Activated CD8-positive, alpha-beta memory T cell treated with anti-CD3 and anti-CD28 coated beads for 4 hours (primary cell): ENCODE measurements around the gene MAST3.
"Not testable (repeated sequence)": the region's sequence is repeated elsewhere in the genome, so short reads cannot be mapped to it uniquely, and the experiment has no call there.

ENCODE experiments used
- DNase-seq, 2 donors: peaks; one replicate each; pipeline ENCODE4 v3.0.0-alpha.2; 2020; ENCODE audit warnings: low read depth in 2 of 2

MAST3 gene

DNA sequence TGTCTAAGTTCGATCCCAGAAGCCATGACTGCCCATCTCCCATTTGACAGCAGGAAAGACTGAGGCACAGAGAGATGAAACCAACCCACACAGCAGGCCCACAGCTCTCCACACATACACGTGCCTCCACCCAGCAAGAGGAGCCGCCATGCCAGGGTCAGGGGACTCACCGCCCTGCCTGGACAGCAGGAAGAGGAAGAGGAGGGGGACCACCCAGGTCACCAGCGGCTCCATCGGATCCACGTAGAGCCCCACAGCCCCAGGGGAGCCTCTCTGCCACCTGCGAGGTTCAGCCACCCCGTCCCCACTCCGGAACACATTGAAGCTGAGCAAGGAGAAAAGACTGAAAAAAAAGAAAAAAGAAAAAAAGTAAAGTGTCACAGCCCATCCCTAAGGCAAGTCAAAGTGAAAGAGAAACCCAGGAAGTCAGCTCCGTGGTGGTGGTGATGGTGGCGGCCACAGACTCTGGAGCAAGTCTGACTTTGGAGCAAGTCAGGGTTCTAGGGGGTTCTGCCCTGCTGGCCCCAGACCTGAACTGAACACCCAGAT, 10.9 kb upstream of the MAST3 start, which contains the start of gene IL12RB1:
Gene IL12RB1, minus strand, starts transcription at position 345 of the 549 bp plus-strand sequence. Its CDS starts 111 bp downstream, at position 234.
- DNase-seq, result peak in 1 of 2 donors; percentile 41

DNA sequence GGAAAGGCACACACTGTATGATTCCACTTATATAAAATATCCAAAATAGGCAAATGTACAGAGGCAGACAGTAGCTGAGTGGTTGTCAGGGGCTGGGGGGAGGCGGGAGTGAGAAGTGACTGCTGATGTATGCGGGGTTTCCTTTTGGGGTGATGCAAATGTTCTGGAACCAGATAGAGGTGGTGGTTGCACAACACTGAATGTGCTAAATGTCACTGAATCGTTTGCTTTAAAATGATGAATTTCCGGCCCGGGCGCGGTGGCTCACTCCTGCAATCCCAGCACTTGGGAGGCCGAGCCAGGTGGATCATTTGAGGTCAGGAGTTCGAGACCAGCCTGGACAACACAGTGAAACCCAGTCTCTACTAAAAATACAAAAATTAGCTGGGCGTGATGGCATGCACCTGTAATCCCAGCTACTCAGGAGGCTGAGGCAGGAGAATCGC, 8.5 kb upstream of the MAST3 start:
- peak; percentile 42 to 49 for DNase-seq

DNA sequence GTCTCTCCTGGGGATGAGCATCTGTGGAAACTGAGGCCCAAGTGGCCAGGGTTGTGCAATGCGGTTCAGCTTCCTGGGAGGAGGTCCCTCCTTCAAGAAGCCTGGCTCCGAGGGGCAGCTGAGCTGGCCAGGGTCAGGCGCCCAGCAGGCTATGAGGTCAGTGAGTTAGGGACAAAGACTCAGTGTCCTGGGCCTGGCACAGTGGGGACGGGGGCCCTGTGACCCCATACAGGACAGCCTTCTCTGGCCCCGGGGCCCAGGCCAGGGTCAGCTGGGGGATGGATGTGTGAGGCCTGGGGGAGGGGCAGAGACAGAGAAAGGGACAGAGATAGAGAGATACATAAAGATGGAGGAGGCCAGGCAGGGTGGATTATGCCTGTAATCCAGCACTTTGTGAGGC, 7.9 kb upstream of the MAST3 start:
- no peak for DNase-seq

DNA sequence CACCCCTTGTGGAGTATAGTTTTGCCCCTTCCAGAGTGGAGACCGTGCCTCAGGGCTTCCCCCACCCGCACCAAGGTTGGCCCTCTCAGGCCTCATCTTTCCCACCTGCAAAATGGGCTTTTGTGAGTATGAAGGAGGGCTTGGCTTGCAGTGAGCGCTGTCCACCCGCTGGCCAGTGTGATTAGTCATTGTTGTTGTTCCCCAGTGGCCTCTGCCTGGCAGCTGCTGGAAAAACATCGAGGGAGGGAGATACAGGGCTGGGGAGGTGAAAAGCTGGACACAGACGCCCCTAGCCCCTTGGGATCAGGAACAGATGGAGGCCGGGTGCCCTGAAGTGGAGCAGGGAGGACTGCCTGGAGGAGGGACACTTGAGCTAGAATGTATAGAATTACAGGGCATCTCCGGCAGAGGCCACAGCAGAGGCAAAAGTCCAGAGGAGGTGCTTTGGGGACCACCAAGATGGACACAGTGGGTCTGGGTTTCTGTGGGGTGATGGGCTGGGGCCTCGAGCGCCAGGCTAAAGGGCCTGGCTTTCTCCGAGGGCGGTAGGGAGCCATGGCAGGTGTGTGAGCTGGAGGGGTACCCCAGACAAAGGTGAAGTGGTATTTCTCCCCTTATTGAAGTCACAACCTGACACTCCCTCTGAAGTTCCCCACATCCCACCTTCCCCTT, 6.9 kb upstream of the MAST3 start:
- no peak for DNase-seq

DNA sequence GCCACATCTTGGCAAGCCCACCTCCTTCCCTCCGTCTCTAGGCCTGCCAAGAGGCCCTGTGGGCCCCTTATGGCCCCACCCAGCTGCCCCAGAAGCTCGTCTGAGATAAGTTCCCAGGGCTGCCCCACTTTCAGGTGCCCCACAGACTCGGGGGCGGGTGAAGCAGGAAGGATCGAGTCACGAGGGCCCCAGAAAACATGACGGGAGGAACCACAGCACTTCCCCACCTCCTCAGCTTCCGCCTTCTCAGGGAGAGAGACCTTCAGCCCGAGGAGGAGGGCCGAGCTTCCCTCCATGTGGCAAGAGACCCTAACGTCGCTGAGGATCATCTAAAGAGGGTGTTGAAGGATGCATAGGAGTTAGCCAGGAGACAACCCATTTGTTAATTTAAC, 6.4 kb upstream of the MAST3 start:
- peak; percentile 71 to 85 for DNase-seq

DNA sequence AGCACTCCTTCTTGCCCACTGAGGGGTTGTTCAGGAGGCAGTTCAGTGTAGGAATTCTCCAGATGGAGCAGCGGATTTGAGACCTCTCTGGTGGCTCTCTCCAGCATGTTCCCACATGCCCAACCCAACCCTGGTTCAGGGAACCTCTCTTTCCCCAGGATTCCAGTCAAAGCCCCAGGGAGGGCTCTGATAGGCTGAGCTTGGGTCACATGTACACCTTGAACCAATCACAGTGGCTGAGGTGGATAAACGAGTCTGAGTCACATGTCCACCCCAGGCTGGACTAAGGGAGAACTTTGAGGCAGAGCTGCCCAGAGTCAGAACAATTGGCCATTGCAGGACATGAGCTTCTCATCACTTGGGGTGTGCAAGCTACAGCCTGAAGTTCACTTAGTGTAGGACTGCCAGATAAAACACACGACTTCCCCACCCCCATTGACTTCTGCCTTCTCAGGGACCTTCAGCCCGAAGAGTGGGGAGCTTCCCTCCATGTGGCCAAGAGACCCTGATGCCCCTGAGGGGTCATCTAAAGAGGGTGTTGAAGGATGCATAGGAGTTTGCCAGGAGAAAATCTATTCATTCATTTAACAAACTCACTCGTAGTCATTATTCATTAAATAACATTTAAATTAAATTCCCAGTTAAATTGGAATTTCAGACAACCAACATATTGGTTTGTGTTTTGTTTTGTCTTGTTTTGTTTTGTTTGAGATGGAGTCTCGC, 4.0 kb upstream of the MAST3 start:
- DNase-seq, result no peak

DNA sequence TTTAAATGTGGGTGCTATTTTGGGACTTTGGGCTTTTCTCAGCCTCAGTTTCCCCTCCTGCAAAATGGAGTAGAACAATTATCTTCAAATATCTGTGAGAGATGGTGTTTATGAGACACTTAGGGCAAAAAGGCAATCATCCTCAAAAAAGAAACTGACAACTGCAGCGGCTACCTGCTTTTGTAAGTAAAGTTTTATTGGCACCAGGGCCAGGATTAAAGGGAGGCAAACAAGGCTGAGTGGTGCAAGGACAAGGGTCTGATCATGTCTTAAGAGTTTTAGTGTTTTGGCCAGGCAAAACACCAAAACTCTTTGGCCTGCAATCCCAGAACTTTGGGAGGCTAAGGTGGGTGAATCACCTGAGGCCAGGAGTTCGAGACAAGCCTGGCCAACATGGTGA, 1.3 kb upstream of the MAST3 start:
- no peak for DNase-seq

DNA sequence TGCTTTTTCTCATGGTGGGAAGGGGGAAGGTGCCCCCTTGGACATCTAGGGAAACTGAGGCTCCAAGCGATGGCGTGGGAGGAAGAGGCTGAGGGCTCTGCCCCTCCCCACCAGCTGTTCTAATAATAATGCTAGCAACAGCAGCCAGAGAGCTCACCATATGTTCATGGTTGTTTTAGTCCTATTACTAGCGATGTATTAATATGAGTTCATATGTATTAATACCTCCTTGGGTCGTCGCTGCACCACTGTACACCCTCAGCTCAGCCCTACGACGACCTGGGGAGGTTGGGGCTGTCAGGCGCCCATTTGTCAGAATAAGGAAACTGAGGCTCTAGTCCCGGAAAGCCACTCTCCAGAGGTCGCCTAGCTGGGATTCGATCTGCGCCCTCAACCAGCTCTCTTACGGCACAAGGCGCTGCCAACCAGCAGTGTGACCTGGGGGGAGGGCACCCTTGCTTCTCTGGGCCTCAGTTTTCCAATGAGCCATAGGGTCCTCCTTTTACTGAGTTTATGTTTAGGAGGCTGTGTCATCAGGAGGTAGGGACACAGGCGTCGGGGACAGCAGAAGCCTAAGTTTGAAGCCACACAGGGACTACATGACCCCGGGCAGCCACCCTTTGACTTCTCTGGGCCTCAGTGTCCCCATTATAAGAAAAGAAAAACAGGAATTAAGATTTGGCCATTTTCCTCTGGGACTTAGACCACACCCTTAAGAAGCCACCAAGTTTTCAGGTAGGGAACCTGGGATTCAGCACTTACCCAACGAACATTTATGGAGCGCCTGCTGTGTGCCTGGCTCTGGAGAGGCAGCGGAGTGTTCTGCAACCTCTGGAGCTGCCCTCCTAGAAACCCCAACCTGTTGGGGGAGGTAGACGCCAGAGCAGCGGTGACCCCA, 664 bp downstream of the MAST3 start:
- no peak for DNase-seq

DNA sequence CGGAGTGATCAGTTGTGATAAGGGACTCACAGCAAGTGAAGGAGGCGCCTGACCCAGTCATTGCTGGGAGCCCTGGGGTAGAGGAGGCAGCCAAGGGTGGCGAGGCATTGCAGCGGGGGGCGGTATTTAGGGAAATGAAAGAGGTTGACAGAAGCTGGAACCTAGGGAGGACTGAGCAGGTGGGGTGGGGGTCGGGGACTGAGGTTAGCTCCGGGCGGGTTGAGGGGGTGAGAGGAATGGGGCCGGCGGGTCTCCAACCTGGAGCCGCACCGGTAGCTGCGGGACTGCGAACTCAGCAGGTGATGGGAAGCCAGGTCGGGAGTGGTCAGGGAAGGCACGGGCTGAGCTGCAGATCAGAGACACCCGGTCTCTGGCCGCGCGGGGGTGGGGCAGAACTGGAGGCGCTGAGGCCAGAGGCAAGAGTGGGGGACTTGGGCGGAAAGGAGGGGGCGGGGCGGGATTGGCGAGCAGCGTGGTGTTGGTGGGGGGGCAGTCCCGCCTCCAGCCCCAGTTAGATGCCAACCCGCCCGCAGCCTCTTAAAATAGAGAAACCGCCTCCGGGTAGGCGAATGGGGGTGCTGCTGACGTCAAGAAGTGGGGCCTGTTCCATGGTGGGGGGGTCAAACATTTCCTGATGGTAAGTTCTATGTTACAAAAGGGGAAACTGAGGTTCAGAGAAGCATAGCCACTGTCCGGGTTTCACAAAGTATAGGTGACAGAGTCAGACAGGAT, 1.5 kb downstream of the MAST3 start:
- no peak for DNase-seq

DNA sequence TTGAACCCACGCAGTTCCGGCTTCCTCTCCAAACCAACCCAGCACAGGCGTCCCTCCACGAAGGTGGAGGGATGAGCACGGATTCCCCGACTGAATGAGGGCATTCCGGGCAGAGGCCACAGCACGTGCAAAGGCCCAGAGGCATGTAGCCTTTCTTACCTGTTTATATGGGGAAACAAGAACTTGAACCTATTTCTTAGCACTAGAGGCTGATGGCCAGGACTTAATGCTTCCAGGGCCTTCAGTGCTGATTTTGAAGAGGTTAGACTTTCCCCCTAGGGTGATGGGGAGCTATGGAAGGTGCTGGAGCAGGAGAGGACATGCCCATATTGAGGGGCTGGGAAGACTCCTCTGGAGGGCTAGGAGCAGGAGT, 2.0 kb downstream of the MAST3 start:
- no peak for DNase-seq

DNA sequence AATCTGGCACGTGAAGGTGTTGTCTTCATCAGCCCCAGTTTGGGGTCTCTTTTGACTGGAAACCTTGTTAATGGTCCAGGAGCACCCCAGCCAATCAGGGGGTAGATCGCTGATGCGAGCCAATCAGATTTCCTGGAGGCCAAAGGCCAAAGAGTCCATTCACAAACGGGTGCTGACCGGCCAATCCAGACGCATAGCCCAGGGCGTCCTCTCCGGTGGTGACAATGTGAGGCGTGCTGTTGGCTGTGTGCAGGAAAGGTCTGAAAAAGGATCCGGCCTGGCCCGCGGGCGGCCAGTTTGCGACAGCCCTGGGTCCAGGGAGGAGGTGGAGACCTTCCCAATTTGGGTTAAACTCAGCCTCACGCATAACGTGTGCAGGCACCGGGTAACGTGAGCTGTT, 3.1 kb downstream of the MAST3 start:
- no peak for DNase-seq

DNA sequence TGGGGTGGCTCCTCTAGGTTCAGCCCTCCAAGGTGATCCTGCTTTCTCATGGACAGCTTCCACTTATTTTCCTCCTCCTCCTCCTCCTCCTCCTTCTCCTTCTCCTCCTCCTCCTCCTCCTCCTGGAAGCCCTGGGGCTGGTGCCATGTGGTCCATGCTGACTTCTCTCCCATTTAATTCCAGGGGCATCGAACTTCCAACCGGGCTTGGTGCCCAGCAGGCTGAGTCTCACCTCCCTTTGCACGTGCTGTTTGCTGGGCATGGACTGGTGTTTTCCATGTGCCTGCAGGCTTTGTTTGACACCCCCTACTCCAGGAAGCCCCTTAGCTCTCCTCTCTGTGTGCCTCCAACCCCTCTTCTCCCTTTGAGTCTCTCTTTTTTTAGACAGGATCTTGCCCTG, 3.7 kb downstream of the MAST3 start:
- no peak for DNase-seq

DNA sequence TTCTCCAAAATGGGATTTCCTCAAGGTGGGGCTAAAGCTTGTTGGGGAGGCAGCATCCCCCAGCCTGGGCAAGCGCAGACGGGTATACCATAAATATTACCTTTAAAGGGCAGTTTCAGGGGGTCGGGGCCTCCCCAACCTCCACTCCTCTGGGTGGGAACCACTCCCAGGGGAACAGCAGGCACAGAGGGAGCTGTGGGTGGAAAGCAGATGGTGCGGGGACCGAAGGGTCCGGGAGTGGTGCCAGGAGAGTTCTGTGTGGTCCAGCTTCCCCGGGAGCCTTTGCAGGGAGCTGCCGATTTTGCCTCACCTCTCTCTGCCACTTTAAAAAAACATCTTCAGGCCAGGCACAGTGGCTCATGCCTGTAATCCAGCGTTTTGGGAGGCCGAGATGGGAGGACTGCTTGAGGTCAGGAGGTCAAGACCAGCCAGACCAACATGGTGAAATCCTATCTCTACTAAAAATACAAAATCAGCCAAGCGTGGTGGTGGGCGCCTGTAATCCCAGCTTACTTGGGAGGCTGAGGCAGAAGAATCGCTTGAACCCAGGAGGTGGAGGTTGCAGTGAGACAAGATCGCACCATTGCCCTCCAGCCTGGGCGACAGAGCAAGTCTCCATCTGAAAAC, 5.5 kb downstream of the MAST3 start:
- DNase-seq, result no peak

DNA sequence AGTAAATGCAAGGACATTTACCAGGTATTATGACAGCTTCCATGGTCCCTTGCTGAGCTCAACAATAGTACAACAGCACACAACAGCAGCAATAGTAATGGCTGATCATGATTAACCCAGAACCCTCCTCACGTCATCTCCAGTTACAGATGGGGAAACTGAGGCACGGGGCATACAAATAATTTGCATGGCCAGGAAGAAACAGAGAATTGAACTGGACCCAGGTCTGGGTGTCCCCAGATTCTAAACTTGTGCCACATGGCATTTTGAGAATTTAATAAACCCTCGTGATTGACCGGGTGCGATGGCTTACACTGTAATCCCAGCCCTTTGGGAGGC, 7.2 kb downstream of the MAST3 start:
- DNase-seq, result no peak

DNA sequence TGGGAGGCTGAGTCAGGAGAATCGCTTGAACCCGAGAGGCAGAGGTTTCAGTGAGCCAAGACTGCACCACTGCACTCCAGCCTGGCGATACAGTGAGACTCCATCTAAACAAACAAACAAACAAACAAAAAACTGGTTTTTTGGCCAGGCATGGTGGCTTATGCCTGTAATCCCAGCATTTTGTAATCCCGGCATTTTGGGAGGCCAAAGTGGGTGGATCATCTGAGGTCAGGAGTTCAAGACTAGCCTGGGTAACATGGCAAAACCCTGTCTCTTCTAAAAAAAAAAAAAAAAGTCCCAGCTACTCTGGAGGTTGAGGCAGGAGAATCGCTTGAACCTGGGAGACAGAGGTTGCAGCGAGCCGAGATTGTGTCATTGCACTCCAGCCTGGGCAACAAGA, 7.7 kb downstream of the MAST3 start:
- not testable (repeated sequence) for DNase-seq

DNA sequence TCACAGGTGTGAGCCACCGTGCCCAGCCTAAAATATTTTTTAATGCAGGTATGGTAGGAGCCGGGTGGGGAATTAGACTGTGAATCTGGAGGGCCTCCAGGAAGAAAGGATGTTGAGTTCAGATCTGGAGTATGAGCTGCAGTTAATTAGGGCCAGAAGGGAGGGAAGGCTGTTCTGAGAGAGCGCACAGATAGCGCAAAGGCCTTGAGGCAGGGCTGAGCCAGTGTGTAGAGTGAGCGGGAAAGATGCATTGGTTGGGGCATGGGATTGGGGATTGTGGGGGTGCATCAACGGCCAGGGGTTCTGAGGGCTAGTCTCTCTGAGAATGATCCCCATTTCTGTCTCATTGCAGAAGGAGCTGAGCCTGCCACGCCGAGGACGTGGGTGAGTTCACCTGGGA, 9.7 kb downstream of the MAST3 start:
- no peak for DNase-seq

DNA sequence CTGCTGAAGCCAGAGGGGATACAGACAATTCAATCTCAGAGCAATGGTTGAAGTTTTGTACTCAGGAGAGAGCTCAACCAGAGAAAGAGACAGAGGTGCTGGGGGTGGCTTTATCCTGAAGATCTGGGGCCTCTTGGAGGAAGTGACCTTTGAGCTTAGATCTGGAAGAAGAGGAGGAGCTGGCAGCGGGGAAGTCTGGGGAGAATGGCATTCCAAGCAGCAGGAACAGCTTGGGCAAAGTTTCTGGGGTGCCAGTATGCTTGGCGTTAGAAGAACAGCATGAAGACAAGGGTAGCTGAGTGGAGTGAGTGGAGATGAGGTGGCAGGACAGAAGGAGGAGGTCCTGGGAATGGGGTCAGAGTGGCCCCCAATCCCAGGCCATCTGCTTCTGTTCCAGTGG, 11.3 kb downstream of the MAST3 start:
- DNase-seq, result no peak

DNA sequence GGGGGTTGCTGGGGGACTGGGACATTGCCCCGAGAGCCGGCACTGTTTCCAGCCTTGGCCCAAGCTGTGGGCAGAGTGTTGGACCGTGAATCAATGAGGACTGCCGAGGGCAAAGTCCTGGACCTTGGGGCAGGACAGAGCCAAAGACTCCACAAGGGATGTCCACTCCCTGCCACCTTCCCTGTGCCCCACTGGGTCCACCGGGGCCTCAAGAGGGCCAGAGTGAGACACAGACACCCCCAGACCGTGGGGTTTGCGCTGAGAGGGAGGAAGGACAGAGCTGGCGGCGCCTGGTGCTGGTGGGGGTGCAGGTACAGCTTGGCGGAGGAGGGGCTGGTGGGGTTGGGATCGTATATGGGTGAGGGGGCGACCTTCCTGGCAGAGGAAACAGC, 11.8 kb downstream of the MAST3 start:
- DNase-seq, result no peak

DNA sequence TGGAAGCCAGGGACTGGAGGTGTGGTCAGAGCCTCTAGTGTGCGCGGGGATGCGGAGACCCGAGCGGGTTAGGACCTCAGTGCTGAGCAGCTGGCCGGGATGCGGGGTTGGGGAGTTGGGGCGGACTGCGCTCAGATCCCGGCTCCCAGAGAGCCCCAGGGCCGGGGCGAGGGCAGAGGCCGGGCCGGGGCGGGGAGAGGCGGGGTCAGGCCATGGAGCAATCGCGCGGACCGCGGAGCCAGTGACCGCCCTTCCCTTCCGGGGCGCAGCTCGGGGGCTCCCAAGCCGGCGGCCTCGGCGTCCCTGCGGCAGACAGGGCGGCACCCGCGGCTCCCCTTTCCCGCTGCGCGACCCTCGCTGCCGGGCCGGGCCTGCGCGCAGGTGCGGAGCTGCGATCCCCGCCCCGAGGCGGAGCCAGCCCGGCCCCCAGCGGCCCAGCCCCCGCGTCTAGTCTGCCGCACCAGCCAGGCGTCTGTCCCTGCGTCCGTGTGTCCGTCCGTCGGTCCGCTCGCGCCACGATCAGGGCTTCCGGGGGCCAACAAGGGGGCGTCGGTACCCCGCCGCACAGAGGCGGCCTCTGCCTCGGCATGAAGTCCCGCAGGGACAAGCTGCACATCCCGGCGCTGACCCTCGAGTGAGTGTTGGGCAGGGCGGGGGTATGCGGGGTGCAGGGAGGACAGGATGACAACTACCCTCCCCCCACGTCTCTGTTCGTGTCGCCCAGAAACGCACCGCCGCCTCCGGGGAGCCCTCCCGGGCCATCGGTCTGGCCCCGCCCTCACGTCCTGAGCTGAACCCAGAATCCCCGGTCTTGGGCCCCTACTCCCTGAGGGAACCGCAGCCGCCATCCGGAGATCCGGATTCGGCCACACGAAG, 12.4 kb downstream of the MAST3 start:
- DNase-seq, result no peak

DNA sequence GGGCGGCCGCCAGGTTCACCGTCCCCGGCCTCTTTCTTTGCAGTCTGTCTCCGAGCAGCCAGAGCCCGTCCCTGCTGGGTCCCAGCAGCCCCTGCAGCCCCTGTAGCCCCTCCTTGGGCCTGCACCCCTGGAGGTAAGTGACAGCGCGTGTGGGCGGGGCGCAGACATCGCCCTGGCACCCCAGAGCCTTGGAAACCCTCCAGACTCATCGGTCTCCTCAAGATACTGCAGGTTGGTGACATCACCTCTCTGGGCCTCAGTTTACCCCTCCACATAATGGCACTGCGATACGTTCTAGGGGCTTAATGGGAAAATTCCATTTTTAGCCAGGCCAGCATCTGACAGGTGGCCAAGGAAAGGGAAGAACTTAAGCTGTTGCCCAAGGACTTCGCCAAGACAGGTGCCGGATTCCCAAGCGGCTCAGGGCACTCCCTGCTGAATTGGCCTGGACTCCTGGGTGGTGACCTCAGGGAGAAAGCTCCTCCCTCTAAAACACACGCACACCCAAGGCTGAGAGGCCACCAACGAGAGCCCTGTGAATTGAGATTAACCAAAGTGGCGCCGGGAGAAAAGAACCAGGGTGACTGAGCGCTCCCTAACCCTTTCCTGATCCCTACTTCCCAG, 13.1 kb downstream of the MAST3 start:
- DNase-seq, result no peak
